ACHN (cell line): Measurements from ENCODE around the gene ACBD3.
"Not testable (repeated sequence)": the region's sequence is repeated elsewhere in the genome, so short reads cannot be mapped to it uniquely, and the experiment has no call there.

ENCODE experiments used
- DNase-seq: peaks from one replicate; pipeline ENCODE4 v3.0.0-alpha.2; 2015
- in situ Hi-C: cut with HindIII; loops from 2 replicates; pipeline ENCODE4 v1.10.0; 2017; ENCODE audit warnings: low sequenced_read_pairs, low pct_ligation_motif_present, low pct_unique_long_range_greater_than_20kb

The ACBD3 gene

GRCh38 chr1:226203240-226203639 is 16.7 kb upstream of the ACBD3 start:
- no peak for DNase-seq
- in situ Hi-C loops = no loop called here

- DNase-seq, in situ Hi-C loops: not testable (repeated sequence)
Measured at GRCh38 chr1:226202666-226203065, 16.1 kb upstream of the ACBD3 start.

- DNase-seq = no peak
- in situ Hi-C loops = no loop called here
Measured at GRCh38 chr1:226202246-226202645, 15.7 kb upstream of the ACBD3 start.

DNA sequence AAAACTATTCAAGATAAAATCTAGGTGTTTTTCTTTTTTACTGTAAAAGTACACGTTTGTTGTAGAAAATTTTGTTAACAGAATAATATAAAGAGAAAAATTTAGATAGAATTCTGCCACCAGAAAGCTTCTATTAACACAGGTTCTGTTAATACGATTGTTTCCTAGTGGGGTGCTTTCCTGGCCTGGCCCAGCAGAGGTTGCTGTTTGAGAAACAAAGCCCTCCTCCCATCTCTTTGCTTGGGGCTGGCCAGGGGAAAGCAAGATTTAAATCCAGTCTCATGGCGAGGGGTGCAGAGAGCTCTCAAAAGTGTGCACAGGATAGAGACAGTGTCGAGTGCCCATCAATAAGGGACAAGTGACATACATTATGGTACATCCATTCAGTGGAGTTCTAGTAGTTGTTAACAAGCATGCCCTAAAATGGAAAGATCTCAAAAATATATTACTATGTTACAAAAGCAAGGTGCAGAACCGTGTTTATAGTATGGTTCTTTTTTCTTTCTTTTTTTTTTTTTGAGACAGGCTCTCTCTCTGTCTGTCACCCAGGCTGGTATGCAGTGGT is 14.6 kb upstream of the ACBD3 start:
- peak; percentile 28 for DNase-seq
- in situ Hi-C loops = no loop called here

DNA sequence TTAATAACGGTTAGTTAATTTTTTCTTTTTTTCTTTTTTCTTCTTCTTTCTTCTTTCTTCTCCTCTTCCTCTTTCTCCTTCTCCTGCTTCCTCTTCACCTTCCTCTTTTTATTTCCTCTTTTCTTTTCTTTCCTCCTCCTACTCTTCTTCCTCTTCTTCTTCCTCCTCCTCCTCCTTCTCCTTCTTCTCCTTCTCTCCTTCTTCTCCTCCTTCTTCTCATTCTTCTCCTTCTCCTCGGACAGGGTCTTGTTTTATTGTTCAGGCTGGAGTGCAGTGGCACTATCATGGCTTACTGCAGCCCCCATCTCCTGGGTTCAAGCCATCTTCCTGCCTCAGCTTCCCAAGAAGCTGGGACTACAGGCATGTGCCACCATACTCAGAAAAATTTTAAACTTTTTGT is 13.4 kb upstream of the ACBD3 start:
- in situ Hi-C loops = no loop called here
- no peak for DNase-seq

GRCh38 chr1:226195144-226195543 is 8.6 kb upstream of the ACBD3 start:
- in situ Hi-C loops = no loop called here
- DNase-seq = no peak

DNA sequence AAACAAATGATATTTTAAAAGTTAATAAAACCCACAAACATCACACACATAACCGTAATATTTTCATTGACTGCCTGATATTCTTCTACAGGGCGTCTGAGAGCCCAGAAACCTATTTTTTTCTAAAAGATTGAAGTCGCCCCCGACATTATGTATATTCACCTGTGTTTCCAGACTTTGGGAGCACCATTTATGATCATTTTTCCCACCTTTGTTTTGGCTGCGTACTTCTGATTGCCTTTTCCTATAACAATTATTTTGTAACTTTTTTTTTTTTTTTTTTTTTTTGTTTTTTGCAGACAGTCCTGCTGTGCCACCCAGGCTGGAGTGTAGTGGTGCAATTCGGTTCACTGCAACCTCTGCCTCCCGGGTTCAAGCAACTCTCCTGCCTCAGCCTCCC is 839 bp upstream of the ACBD3 start:
- in situ Hi-C loops = no loop called here
- DNase-seq = no peak

GRCh38 chr1:226187019-226187322 is 430 bp upstream of the ACBD3 start:
- in situ Hi-C loops = no loop called here
- no peak for DNase-seq

DNA sequence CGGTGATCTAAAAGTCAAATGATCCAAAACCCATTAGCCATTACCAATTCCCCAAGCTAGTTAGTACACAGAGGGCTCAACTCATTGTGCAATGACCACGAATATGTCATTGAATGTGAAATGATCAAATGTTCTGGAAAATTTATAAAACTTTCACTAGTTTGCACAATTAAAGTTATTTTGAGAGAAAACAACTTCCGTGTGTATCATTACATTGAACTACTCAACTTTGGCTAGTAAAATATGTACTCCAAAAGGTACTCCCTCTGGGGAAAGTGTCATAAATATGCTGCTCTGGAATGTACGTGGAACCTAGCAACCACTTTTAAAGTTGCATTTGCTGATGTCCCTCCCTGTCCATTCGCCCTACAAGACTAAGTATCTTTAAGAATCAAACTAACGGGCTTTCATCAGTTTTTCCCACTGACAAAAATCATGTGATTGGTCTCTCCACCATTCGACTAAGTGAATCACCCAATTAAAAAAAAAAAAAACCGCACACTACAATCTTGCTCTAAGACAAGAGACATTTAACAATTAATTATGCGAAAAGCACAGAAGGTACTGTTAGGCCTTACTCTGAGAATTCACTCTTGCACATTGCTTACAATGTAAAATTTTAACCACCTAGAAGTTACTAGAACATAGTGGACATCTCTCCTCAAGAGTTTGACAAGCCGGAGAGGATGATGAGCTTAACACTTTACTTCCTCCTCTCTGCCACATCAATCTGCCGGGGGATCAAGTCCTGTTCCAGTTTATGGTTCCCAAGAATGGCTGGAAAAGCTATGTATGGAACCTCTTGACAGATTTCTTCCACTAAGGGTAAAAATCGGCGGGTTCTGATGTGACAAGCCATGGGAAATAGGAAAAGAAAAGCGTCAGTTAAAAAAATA is 1.2 kb downstream of the ACBD3 start:
- in situ Hi-C loops = no loop called here
- peak; percentile 19 for DNase-seq

DNA sequence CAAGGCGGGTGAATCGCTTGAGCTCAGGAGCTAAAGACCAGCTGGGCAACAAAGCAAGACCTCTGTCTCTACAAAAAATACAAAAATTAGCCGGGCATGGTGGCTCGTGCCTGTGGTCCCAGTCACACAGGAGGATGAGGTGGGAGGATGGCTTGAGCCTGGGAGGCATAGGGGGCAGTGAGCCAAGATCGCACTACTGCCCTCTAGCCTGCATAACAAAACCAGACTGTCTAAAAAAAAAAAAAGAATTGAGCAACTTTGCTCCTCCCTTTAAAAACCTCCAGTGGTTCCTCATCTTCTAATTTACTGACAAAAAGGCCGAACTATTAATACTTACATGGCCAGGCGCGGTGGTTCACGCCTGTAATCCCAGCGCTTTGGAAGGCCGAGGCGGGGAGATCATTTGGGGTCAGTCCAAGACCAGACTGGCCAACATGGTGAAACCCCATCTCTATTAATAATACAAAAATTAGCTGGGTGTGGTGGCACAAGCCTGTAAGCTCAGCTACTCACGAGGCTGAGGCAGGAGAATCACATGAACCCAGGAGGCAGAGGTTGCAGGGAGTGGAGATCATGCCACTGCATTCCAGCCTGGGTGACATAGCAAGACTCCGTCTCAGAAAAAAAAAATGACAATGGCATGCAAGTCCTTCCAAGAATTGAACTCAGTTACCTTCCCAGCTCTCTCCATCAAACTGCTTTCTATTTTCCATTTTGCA is 4.4 kb downstream of the ACBD3 start:
- in situ Hi-C loops = no loop called here
- peak; percentile 73 for DNase-seq

DNA sequence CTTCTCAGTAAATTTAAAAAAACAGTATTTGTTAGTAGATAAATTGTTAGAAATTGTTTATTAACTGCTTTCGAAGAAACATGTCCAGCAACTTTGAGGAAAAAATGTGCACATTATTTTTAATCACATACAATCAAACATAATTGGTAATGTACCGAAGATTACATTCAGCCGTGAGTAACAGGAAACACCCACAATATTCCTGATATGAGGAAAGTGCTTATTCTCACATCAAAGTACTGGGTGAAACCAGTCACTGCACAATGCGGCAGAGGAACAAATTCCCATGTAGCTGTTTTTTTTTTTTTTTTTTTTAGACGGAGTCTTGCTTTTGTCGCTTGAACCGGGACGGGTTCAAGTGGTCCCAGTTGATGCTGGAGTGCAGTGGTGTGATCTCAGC is 9.7 kb downstream of the ACBD3 start:
- in situ Hi-C loops = no loop called here

DNA sequence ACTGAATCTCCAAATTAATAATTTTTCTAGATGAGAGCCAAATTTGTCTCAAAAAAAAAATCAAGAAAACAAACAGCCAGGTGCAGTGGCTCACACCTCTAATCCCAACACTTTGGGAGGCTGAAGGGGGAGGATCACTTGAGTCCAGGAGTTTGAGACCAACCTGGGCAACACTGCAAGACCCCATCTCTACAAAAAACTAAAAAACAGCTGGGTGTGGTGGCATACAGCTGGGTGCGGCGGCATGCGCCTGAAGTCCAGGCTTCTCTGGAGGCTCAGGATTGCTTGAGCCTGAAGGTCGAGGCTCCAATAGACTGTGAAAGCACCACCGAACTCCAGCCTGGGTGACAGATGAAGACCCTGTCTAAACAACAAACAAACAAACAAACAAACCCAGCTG is 14.0 kb downstream of the ACBD3 start:
- no peak for DNase-seq
- in situ Hi-C loops = no loop called here

More for the DNA sequence above, 9.7 kb downstream of the ACBD3 start:
- no peak for DNase-seq

DNA sequence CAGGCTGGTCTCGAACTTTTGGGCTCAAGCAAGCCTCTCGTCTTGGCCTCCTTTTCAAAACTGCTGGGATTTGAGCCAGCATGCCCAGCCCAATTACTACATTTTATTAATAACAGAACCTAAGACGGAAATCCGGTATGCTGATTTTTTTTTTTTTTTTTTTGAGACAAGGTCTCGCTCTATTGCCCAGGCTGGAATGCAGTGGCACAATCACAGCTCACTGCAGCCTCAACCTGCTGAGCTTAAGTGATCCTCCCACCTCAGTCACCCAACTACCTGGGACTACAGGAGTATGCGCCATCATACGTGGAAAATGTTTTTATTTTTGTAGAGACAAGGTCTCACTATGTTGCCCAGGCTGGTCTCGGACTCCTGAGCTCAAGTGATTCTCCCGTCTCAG is 20.2 kb downstream of the ACBD3 start:
- in situ Hi-C loops = no loop called here

DNA sequence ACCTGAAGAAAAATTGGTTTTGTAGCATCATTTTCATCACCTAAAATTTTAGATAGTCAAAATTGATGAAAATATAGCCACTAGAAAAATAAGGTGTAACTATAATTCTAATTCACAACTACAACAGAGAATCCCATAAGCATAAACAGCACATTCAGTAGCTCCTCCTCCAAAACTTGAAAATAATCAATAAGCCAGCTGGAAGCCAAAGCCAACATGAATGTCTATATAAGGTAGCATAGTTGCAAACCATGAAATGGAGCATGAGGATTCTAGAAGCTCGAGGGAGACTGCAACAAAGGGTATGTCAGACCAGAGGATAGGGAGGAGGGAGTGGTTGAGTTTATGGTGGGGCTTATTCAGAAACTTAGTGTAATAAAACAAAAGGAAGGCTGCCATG is 22.4 kb downstream of the ACBD3 start:
- in situ Hi-C loops = no loop called here
- DNase-seq = no peak

More for the DNA sequence above, 20.2 kb downstream of the ACBD3 start:
- DNase-seq = no peak

DNA sequence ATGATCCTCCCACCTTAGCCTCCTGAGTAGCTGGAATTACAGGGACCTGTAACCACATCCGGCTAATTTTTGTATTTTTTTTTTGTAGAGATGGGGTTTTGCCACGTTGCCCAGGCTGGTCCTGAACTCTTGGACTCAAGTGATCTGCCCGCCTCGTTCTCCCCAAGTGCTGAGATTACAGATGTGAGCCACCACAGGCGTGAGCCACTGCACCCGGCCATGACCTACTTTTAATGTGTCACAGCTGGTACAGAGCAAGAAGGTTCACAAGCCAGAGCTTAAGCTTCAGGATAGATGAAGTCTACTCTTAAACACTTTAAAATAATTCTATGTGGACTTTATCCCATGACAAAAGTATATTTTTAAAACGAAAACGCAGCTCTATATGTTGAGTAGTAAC is 23.6 kb downstream of the ACBD3 start:
- no peak for DNase-seq
- in situ Hi-C loops = no loop called here

DNA sequence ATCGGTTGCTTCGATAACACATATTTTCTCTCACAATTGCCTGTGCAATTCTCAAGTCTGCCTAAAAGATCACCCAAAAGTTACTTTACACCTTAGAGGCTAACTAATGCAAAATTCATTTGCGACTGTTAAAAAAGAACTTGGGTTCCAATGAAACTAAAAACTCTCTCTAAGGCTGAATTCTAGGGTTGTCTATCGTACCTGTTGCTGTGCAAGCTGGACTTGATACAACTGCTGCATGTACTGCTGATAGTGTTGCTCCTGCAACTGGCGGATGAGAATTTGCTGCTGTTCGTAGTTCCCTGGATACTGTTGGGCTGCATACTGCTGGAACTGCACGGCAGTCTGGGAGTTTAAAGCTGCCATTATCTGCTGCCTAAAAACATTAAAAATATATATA is 27.6 kb downstream of the ACBD3 start:
- no peak for DNase-seq
- in situ Hi-C loops = no loop called here

DNA sequence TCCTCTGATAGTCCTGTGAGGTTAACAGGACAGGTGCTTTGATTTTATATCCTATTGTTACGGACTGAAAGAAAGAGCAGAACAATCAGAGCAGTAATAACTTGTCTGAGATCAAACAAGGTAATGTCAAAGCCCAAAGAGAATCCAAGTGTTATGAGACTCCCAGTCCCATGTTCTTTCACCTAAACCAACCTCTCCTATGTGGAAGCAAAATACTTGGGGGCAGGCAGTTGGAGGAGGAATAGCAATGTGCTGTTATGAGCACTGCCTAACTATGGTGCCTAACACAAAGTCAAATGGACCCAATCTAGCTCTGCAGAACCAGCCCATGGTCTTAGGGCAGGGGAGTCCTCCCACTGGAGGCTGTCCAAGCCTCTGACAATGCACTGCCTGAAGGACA is 28.1 kb downstream of the ACBD3 start:
- in situ Hi-C loops = no loop called here
- DNase-seq = no peak

GRCh38 chr1:226157761-226158316 is 28.7 kb downstream of the ACBD3 start:
- DNase-seq = no peak
- in situ Hi-C loops = no loop called here

GRCh38 chr1:226154593-226154992 is 31.9 kb downstream of the ACBD3 start:
- in situ Hi-C loops = no loop called here
- no peak for DNase-seq
